HCT116 (cell line): ENCODE data around the gene PRSS22. TPM values are rescaled to one million over a fixed set of nuclear protein-coding genes. Genes with fewer than 3 reads are reported as not detected.

Source experiments
- ATAC-seq: fragments of 200-7000 bp; cut with Tn5 transposase; 2 replicates; pipeline ENCODE4 v1.9.1; 2020; ENCODE audit warnings: mild to moderate bottlenecking, moderate library complexity
- BruUV-seq: library from RNA; stranded (reverse); fragments of 400-500 nt; replicated peaks from 2 replicates; lab custom pipeline; 2021; lab: Mats Ljungman, UMichigan
- CTCF ChIA-PET: fragments of 300-600 bp; sonication (Branson Sonifier 250); formaldehyde crosslinking; loops from one replicate; lab custom pipeline; 2021; ENCODE audit warnings: antibody characterized with exemption; lab: Charles Lee
- POLR2A ChIA-PET: fragments of 300-600, 350-600 bp; sonication (Branson Sonifier 250); formaldehyde crosslinking; loops from one replicate; lab custom pipeline; 2021; ENCODE audit warnings: antibody characterized with exemption; lab: Charles Lee
- RAD21 ChIA-PET, 2 experiments: fragments of 300-600 bp; sonication (Branson Sonifier 250); formaldehyde crosslinking; loops; one replicate each; lab custom pipeline; 2023; ENCODE audit warnings: low total read pairs in 2 of 2; ENCODE audit not compliant: uncharacterized antibody in 2 of 2, unreplicated experiment in 2 of 2, low non-redundant PET in 1 of 2; lab: Charles Lee
- DNase-seq: peaks from one replicate; pipeline ENCODE4 v3.0.0-alpha.2; 2010; ENCODE audit warnings: low read depth, low spot score
- H2AFZ ChIP-seq: fragments of 200-600 bp; shearing (Covaris generic), sonication (generic); 2 replicates; pipeline ENCODE4 v1.6.1; 2017; ENCODE audit warnings: low read depth, mixed run types, mixed read lengths, antibody characterized with exemption, low read length; ENCODE audit not compliant: poor library complexity, severe bottlenecking
- H3K27ac ChIP-seq: 2 replicates; pipeline ENCODE4 v1.5.1; 2012; ENCODE audit warnings: low read depth, low read length
- H3K27me3 ChIP-seq: fragments of 200-600 bp; sonication (generic); 2 replicates; pipeline ENCODE4 v1.6.1; 2016; ENCODE audit warnings: mixed run types, low read length, mixed read lengths; ENCODE audit not compliant: insufficient read depth
- H3K36me3 ChIP-seq, 2 experiments: fragments of 200-500 bp in 1 of 2; fragments of 200-600 bp in 1 of 2; sonication (Bioruptor generic) in 1 of 2; sonication (generic) in 1 of 2; 2 replicates each; pipeline versions ENCODE4 v1.5.1 to v1.6.1; 2014 to 2016; ENCODE audit warnings: low read length in 2 of 2, inconsistent platforms in 1 of 2, mixed read lengths in 1 of 2, mixed run types in 1 of 2; ENCODE audit not compliant: insufficient read depth in 2 of 2, control insufficient read depth in 1 of 2
- H3K4me1 ChIP-seq, 2 experiments: fragments of 200-600 bp in 1 of 2; sonication (generic) in 1 of 2; 2 replicates each; pipeline versions ENCODE4 v1.5.1 to v1.6.1; 2012 to 2017; ENCODE audit warnings: low read length in 2 of 2, inconsistent platforms in 1 of 2, mild to moderate bottlenecking in 1 of 2, mixed read lengths in 1 of 2, mixed run types in 1 of 2, moderate library complexity in 1 of 2; ENCODE audit not compliant: insufficient read depth in 2 of 2, control insufficient read depth in 1 of 2
- H3K4me2 ChIP-seq: fragments of 200-600 bp; sonication (generic); 2 replicates; pipeline ENCODE4 v1.6.1; 2017; ENCODE audit warnings: mixed run types, low read length, mixed read lengths
- H3K4me3 ChIP-seq, 2 experiments: fragments of 200-600 bp in 1 of 2; sonication (generic) in 1 of 2; replicated peaks in 1 of 2; 2 replicates each; pipeline ENCODE4 v1.5.1; 2011 to 2016; ENCODE audit warnings: low read length in 2 of 2, control low read depth in 1 of 2, low read depth in 1 of 2, mild to moderate bottlenecking in 1 of 2, mixed read lengths in 1 of 2, mixed run types in 1 of 2
- H3K79me2 ChIP-seq: fragments of 200-600 bp; sonication (generic); 2 replicates; pipeline ENCODE4 v1.6.1; 2017; ENCODE audit warnings: mild to moderate bottlenecking, mixed run types, low read length, moderate library complexity, mixed read lengths; ENCODE audit not compliant: insufficient read depth
- H3K9ac ChIP-seq: fragments of 200-600 bp; sonication (generic); 2 replicates; pipeline ENCODE4 v1.6.1; 2016; ENCODE audit warnings: low read length, mixed read lengths
- H3K9me2 ChIP-seq: fragments of 200-600 bp; sonication (generic), shearing (Covaris generic); 2 replicates; pipeline ENCODE4 v1.6.1; 2017; ENCODE audit warnings: mixed run types, mild to moderate bottlenecking, moderate library complexity; ENCODE audit not compliant: insufficient read depth
- H3K9me3 ChIP-seq, 2 experiments: fragments of 200-500 bp in 1 of 2; fragments of 200-600 bp in 1 of 2; sonication (Bioruptor generic) in 1 of 2; sonication (generic) in 1 of 2; 2 replicates each; pipeline ENCODE4 v1.6.1; 2014 to 2017; ENCODE audit warnings: low read length in 2 of 2, mixed read lengths in 2 of 2, inconsistent platforms in 1 of 2, low read depth in 1 of 2, mild to moderate bottlenecking in 1 of 2, mixed run types in 1 of 2, moderate library complexity in 1 of 2; ENCODE audit not compliant: control insufficient read depth in 1 of 2, insufficient read depth in 1 of 2
- H4K20me1 ChIP-seq: fragments of 200-600 bp; sonication (generic), shearing (Covaris generic); 2 replicates; pipeline ENCODE4 v1.6.1; 2017; ENCODE audit warnings: mixed run types, mild to moderate bottlenecking, moderate library complexity; ENCODE audit not compliant: insufficient read depth
- ATF3 ChIP-seq: IDR thresholded peaks from 2 replicates; pipeline ENCODE4 v1.6.1; 2012
- CBX3 ChIP-seq: IDR thresholded peaks from 2 replicates; pipeline ENCODE4 v1.6.1; 2012; ENCODE audit warnings: low read depth
- FOSL1 ChIP-seq: IDR thresholded peaks from 2 replicates; pipeline ENCODE4 v1.6.1; 2012; ENCODE audit warnings: low read depth
- POLR2A ChIP-seq: IDR thresholded peaks from 2 replicates; pipeline ENCODE4 v1.7.0; 2011; ENCODE audit warnings: borderline replicate concordance; ENCODE audit not compliant: insufficient read depth, insufficient read length; ENCODE audit errors: extremely low read depth
- POLR2AphosphoS5 ChIP-seq: IDR thresholded peaks from 2 replicates; pipeline ENCODE4 v1.6.1; 2011; ENCODE audit warnings: mild to moderate bottlenecking, low read depth, low read length, moderate library complexity
- SRF ChIP-seq: IDR thresholded peaks from 2 replicates; pipeline ENCODE4 v1.6.1; 2012; ENCODE audit warnings: low read depth
- intact Hi-C: fragments of 100-400 bp; cut with micrococcal nuclease; formaldehyde crosslinking; loops from 2 replicates; pipeline ENCODE4 v1.10.0; 2022
- total RNA-seq: library from RNA; stranded (reverse); gene quantifications from one replicate; pipeline ENCODE4 v1.2.1, GENCODE V29; 2021; ENCODE audit not compliant: unreplicated experiment

Gene PRSS22
- total RNA-seq, 1 experiment from 2014 or later = 20.2 TPM

GRCh38 chr16:2804728-2805127 lies 53.2 kb downstream of the PRSS22 start:
- Histone ChIP-seq H2AFZ (no peak overlapping the region), H3K4me3 (no peak overlapping the region), H3K9me3 (peaks cover 0 to 12% of the 10 kb centered on the region in 2 experiments; a peak in 2 of 4 replicates), H4K20me1 (no peaks in the 10 kb centered on the region), H3K36me3 (no peaks in the 10 kb centered on the region), H3K4me1 (peaks cover 0 to 3% of the 10 kb centered on the region in 2 experiments; a peak in 1 of 4 replicates), H3K79me2 (no peaks in the 10 kb centered on the region), H3K4me2 (no peak overlapping the region)
- CTCF ChIA-PET = no interaction called here
- no TSS peak for BruUV-seq
- no peak for ATAC-seq
- RAD21 ChIA-PET = no interaction called here
- intact Hi-C loops = no loop called here
- POLR2A ChIA-PET = no interaction called here
- TF ChIP-seq POLR2A (no peak), POLR2AphosphoS5 (no peak), ATF3 (no peak), SRF (no peak)
- TF ChIP-seq, all 23 proteins: peak for 0
- DNase-seq = no peak
- Histone ChIP-seq H3K9ac (no peak overlapping the region), H3K27ac (no peak overlapping the region), H3K27me3 (no peaks in the 10 kb centered on the region), H3K9me2 (no peaks in the 10 kb centered on the region)

- ChIA-PET RAD21 (no interaction called here), POLR2A (no interaction called here), CTCF (no interaction called here)
- H2AFZ ChIP-seq = no peak overlapping the region
- no TSS peak for BruUV-seq
- no peaks in the 10 kb centered on the region for H3K27me3 ChIP-seq
- H4K20me1 ChIP-seq = no peaks in the 10 kb centered on the region
- H3K9me3 ChIP-seq = peaks cover 0 to 12% of the 10 kb centered on the region in 2 experiments; a peak in 2 of 4 replicates
- ATAC-seq = no peak
- no peak overlapping the region for H3K4me2 ChIP-seq
- no peaks in the 10 kb centered on the region for H3K79me2 ChIP-seq
- H3K27ac ChIP-seq = no peak overlapping the region
- intact Hi-C loops = no loop called here
- DNase-seq = peak; percentile 12
- no peak overlapping the region for H3K4me3 ChIP-seq
- H3K9me2 ChIP-seq = no peaks in the 10 kb centered on the region
- no peaks in the 10 kb centered on the region for H3K36me3 ChIP-seq
- peaks cover 0 to 3% of the 10 kb centered on the region in 2 experiments; a peak in 1 of 4 replicates for H3K4me1 ChIP-seq
- TF ChIP-seq FOSL1 = no peak
- TF ChIP-seq CBX3 = peak; percentile 39; the same call in 1 of the 2 replicates
- no peak overlapping the region for H3K9ac ChIP-seq
Observed at GRCh38 chr16:2803545-2804195, 54.3 kb downstream of the PRSS22 start.

Other genes starting within 250 kb of the PRSS22 start
- gene KCTD5, start 175.6 kb downstream of the PRSS22 start, total RNA-seq = 42.1 TPM
- gene PRSS27, start 137.9 kb downstream of the PRSS22 start, total RNA-seq = 3.3 TPM
- gene SRRM2, start 105.5 kb downstream of the PRSS22 start, total RNA-seq = 541 TPM
- gene ELOB, start 80.9 kb downstream of the PRSS22 start, total RNA-seq = 239 TPM
- gene PRSS33, start 70.6 kb downstream of the PRSS22 start, total RNA-seq = not detected
- not detected for gene PRSS41, start 59.7 kb downstream of the PRSS22 start, total RNA-seq
- 0.39 TPM for gene PRSS21, start 40.9 kb downstream of the PRSS22 start, total RNA-seq
- gene ZG16B, start 27.9 kb downstream of the PRSS22 start, total RNA-seq = 2.3 TPM
- 33.7 TPM for gene FLYWCH2, start 25.0 kb upstream of the PRSS22 start, total RNA-seq
- 66.6 TPM for gene FLYWCH1, start 53.8 kb upstream of the PRSS22 start, total RNA-seq
- gene KREMEN2, start 106.1 kb upstream of the PRSS22 start, total RNA-seq = 14.1 TPM
- gene PAQR4, start 111.2 kb upstream of the PRSS22 start, total RNA-seq = 45.6 TPM
- 104 TPM for gene PKMYT1, start 122.3 kb upstream of the PRSS22 start, total RNA-seq
- gene CLDN9, start 154.8 kb upstream of the PRSS22 start, total RNA-seq = 0.76 TPM
- gene CLDN6, start 160.0 kb upstream of the PRSS22 start, total RNA-seq = 0.49 TPM
- gene TNFRSF12A, start 162.2 kb upstream of the PRSS22 start, total RNA-seq = 188 TPM
- gene HCFC1R1, start 165.8 kb upstream of the PRSS22 start, total RNA-seq = 60.0 TPM
- gene THOC6, start 165.9 kb upstream of the PRSS22 start, total RNA-seq = 62.9 TPM
- 21.3 TPM for gene BICDL2, start 178.8 kb upstream of the PRSS22 start, total RNA-seq
- 2.5 TPM for gene MMP25, start 188.4 kb upstream of the PRSS22 start, total RNA-seq
- gene IL32, start 207.5 kb upstream of the PRSS22 start, total RNA-seq = 13.7 TPM
- gene ZSCAN10, start 241.1 kb upstream of the PRSS22 start, total RNA-seq = 0.76 TPM